ENCODE measurements around the gene CASR. TPM values are rescaled to one million over a fixed set of nuclear protein-coding genes. Genes with fewer than 3 reads are reported as not detected.

The CASR gene
- total RNA-seq, 1 donor from 2014 or later, result not detected

GRCh38 chr3:122307976-122308375 lies 124.5 kb downstream of the CASR start:
- TF ChIP-seq, protein P1, sequence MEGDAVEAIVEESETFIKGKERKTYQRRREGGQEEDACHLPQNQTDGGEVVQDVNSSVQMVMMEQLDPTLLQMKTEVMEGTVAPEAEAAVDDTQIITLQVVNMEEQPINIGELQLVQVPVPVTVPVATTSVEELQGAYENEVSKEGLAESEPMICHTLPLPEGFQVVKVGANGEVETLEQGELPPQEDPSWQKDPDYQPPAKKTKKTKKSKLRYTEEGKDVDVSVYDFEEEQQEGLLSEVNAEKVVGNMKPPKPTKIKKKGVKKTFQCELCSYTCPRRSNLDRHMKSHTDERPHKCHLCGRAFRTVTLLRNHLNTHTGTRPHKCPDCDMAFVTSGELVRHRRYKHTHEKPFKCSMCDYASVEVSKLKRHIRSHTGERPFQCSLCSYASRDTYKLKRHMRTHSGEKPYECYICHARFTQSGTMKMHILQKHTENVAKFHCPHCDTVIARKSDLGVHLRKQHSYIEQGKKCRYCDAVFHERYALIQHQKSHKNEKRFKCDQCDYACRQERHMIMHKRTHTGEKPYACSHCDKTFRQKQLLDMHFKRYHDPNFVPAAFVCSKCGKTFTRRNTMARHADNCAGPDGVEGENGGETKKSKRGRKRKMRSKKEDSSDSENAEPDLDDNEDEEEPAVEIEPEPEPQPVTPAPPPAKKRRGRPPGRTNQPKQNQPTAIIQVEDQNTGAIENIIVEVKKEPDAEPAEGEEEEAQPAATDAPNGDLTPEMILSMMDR (IDR thresholded peaks at IDR 0.05; ENCODE audit: insufficient read depth, low read length, severe bottlenecking), result no peak
- Histone ChIP-seq H3K4me3 (ENCODE audit: low read depth, low read length) (no peak overlapping the region), H3K36me3 (ENCODE audit: control insufficient read depth, insufficient read depth, low read length) (no peaks in the 10 kb centered on the region), H3K27me3 (ENCODE audit: control insufficient read depth, insufficient read depth, low read length) (no peaks in the 10 kb centered on the region)
- no peak for DNase-seq (ENCODE audit: low read depth)
- FAIRE-seq, result no peak

DNA sequence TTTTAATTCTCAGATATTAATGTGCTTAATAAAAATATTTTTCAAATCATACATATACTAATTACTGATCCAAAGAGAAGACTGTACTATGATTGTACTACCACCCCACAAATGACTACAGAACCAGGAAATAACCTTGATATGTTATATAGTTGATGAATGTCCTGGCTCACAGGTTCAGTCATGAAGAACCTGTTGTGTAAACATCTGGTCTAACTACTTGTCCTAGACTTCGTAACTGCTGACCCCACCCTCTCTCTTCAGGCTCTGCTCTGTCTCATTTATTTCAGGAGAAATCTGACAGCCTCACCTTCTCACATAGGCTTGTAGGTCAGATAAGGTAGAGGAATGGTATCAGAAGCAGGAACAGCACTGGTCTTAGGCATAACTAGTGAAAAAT lies 126.9 kb downstream of the CASR start:
- H3K4me3 ChIP-seq (ENCODE audit: low read depth, low read length), result no peak overlapping the region
- TF ChIP-seq, protein P1 (IDR thresholded peaks at IDR 0.05; ENCODE audit: insufficient read depth, low read length, severe bottlenecking), result no peak
- no peaks in the 10 kb centered on the region for H3K27me3 ChIP-seq (ENCODE audit: control insufficient read depth, insufficient read depth, low read length)
- peak; percentile 18 for FAIRE-seq
- peak; percentile 92 for DNase-seq (ENCODE audit: low read depth)
- H3K36me3 ChIP-seq (ENCODE audit: control insufficient read depth, insufficient read depth, low read length), result no peaks in the 10 kb centered on the region

DNA sequence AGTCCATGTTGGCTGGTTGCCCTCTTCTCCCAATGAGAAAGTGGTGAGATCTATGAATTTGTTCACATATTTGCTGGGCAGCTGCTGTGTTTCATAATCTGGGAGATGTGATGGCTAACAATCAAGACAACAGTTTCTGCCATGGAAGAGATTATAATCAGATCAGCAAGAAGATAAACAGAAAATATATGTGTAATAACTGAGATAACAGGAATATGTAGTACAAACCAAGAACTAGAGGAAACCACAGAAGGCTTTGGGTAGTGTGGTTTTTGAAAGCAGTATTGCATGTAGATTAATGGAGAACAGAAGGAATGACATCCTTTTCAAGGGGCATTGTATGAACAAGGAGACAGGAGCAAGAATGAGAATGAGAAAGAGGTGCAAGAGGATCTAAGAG lies 129.4 kb downstream of the CASR start:
- Histone ChIP-seq H3K4me3 (ENCODE audit: low read depth, low read length) (no peak overlapping the region), H3K36me3 (ENCODE audit: control insufficient read depth, insufficient read depth, low read length) (no peaks in the 10 kb centered on the region), H3K27me3 (ENCODE audit: control insufficient read depth, insufficient read depth, low read length) (no peaks in the 10 kb centered on the region)
- TF ChIP-seq, protein P1 (IDR thresholded peaks at IDR 0.05; ENCODE audit: insufficient read depth, low read length, severe bottlenecking), result no peak
- DNase-seq (ENCODE audit: low read depth) (no peak), FAIRE-seq (no peak)

- Histone ChIP-seq H3K27me3 (ENCODE audit: control insufficient read depth, insufficient read depth, low read length) (no peaks in the 10 kb centered on the region), H3K4me3 (ENCODE audit: low read depth, low read length) (no peak overlapping the region), H3K36me3 (ENCODE audit: control insufficient read depth, insufficient read depth, low read length) (no peaks in the 10 kb centered on the region)
- TF ChIP-seq, protein P1 (IDR thresholded peaks at IDR 0.05; ENCODE audit: insufficient read depth, low read length, severe bottlenecking), result no peak
- FAIRE-seq (peak; percentile 76), DNase-seq (ENCODE audit: low read depth) (peak; percentile 63)
Measured at GRCh38 chr3:122313281-122313680, 129.8 kb downstream of the CASR start.

- TF ChIP-seq, protein P1 (IDR thresholded peaks at IDR 0.05; ENCODE audit: insufficient read depth, low read length, severe bottlenecking), result no peak
- no peaks in the 10 kb centered on the region for H3K36me3 ChIP-seq (ENCODE audit: control insufficient read depth, insufficient read depth, low read length)
- FAIRE-seq, result no peak
- peak; percentile 94 for DNase-seq (ENCODE audit: low read depth)
- no peak overlapping the region for H3K4me3 ChIP-seq (ENCODE audit: low read depth, low read length)
- no peaks in the 10 kb centered on the region for H3K27me3 ChIP-seq (ENCODE audit: control insufficient read depth, insufficient read depth, low read length)
Measured at GRCh38 chr3:122314228-122314876, 130.9 kb downstream of the CASR start.

DNA sequence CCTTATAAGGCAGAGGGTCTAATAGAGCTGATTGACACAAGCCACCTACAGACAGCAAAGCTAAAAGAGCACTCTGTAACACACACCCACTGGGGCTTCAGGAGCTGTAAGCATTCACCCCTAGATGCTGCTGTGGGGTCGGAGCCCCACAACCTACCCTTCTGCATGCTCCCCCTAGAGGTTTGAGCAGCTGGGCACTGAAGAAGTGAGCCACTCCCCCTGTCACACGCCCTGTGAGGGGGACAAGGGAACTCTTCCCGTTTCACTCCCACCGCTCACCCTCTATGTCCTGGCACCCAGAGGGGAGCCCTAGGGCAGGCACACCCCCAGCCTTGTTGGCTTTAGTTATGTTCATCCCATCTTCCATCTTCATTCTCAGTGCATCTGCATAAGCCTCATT lies 132.2 kb downstream of the CASR start:
- peak; percentile 52 for FAIRE-seq
- H3K27me3 ChIP-seq (ENCODE audit: control insufficient read depth, insufficient read depth, low read length), result no peaks in the 10 kb centered on the region
- DNase-seq (ENCODE audit: low read depth), result no peak
- no peaks in the 10 kb centered on the region for H3K36me3 ChIP-seq (ENCODE audit: control insufficient read depth, insufficient read depth, low read length)
- TF ChIP-seq, protein P1 (IDR thresholded peaks at IDR 0.05; ENCODE audit: insufficient read depth, low read length, severe bottlenecking), result no peak
- H3K4me3 ChIP-seq (ENCODE audit: low read depth, low read length), result no peak overlapping the region
